Gastrocnemius medialis (tissue), 4 donors: ENCODE results near the gene PCSK5. TPM values are rescaled to one million over a fixed set of nuclear protein-coding genes. Genes with fewer than 3 reads are reported as not detected.
"Not testable (repeated sequence)": the region's sequence is repeated elsewhere in the genome, so short reads cannot be mapped to it uniquely, and the experiment has no call there.

Source experiments
- ATAC-seq, 2 donors: fragments of 150-250 bp; one replicate each; pipeline ENCODE4 v1.9.1; 2016
- DNase-seq, 2 donors: peaks; one replicate each; pipeline ENCODE4 v3.0.0-alpha.2; 2019
- H3K27ac ChIP-seq, 4 donors: fragments of 200-600 bp; sonication (generic); 1 replicate in 1 of 4; 2 replicates in 3 of 4; pipeline ENCODE4 v1.5.1; 2016 to 2018; ENCODE audit warnings: mild to moderate bottlenecking in 2 of 4, moderate library complexity in 1 of 4
- H3K27me3 ChIP-seq, 3 donors: fragments of 200-600 bp; sonication (generic) in 2 of 3; 1 replicate in 1 of 3; 2 replicates in 2 of 3; pipeline versions ENCODE4 v1.5.1 to v1.6.0; 2016 to 2019; ENCODE audit warnings: mild to moderate bottlenecking in 1 of 3, moderate library complexity in 1 of 3
- H3K36me3 ChIP-seq, 2 donors: fragments of 200-600 bp; sonication (generic) in 1 of 2; one replicate each; pipeline ENCODE4 v1.5.1; 2017 to 2018
- H3K4me1 ChIP-seq, 2 donors: fragments of 200-600 bp; sonication (generic) in 1 of 2; one replicate each; pipeline ENCODE4 v1.5.1; 2016 to 2017; ENCODE audit warnings: mild to moderate bottlenecking in 2 of 2
- H3K4me3 ChIP-seq, 4 donors: fragments of 200-600 bp; sonication (generic) in 3 of 4; 1 replicate in 1 of 4; 2 replicates in 3 of 4; pipeline ENCODE4 v1.5.1; 2016 to 2019; ENCODE audit warnings: mild to moderate bottlenecking in 2 of 4
- H3K9me3 ChIP-seq, 3 donors: fragments of 200-600 bp; sonication (generic) in 2 of 3; 1 replicate in 1 of 3; 2 replicates in 2 of 3; pipeline ENCODE4 v1.5.1; 2016 to 2019
- CTCF ChIP-seq, 5 experiments: fragments of 450-650 bp in 3 of 5; fragments of 200-600 bp in 2 of 5; sonication (generic) in 2 of 5; IDR thresholded peaks in 4 of 5; conservative IDR thresholded peaks in 1 of 5; 1 replicate in 4 of 5; 2 replicates in 1 of 5; pipeline ENCODE4 v1.5.1; 2016 to 2019; ENCODE audit warnings: antibody characterized with exemption in 5 of 5, mild to moderate bottlenecking in 3 of 5, moderate library complexity in 3 of 5
- POLR2A ChIP-seq, 2 donors: fragments of 450-650 bp; IDR thresholded peaks; one replicate each; pipeline ENCODE4 v1.6.1; 2017; ENCODE audit warnings: antibody characterized with exemption in 2 of 2, mild to moderate bottlenecking in 2 of 2, moderate library complexity in 2 of 2
- in situ Hi-C, 4 donors: fragments of 200-750 bp; cut with MboI; loops; one replicate each; pipeline versions ENCODE4 v1.15.0 to v1.8.0; 2017; ENCODE audit warnings: low sequenced_read_pairs in 4 of 4
- intact Hi-C: fragments of 100-400 bp; cut with DNase I; formaldehyde crosslinking; loops from one replicate; pipeline ENCODE4 v1.15.1; 2023; ENCODE audit warnings: low total_unique reads
- total RNA-seq, 4 donors: library from RNA; depleted of rRNA; stranded (reverse); fragments of >200 nt; gene quantifications; one replicate each; pipeline versions ENCODE4 v1.1.0 to v1.2.3, GENCODE V29; 2016

PCSK5 gene
- total RNA-seq, 4 donors from 2014 or later: 1.3 to 8.3 (median 3.2) TPM

GRCh38 chr9:76297721-76298239, 407.3 kb downstream of the PCSK5 start:
- Histone ChIP-seq H3K27ac (no peak overlapping the region), H3K9me3 (no peaks in the 10 kb centered on the region), H3K36me3 (no peaks in the 10 kb centered on the region), H3K27me3 (no peaks in the 10 kb centered on the region), H3K4me1 (no peaks in the 10 kb centered on the region), H3K4me3 (no peak overlapping the region)
- in situ Hi-C loops (no loop called here), intact Hi-C loops (no loop called here)
- peak; percentile 4 to 23 for DNase-seq
- peak; percentile 36 to 64 for ATAC-seq
- TF ChIP-seq CTCF (IDR thresholded peaks at IDR 0.05 in 4 of 5, conservative IDR thresholded peaks at IDR 0.05 in 1 of 5) (no peak), POLR2A (IDR thresholded peaks at IDR 0.05) (no peak)

- no peaks in the 10 kb centered on the region for H3K4me1 ChIP-seq
- in situ Hi-C loops (no loop called here), intact Hi-C loops (no loop called here)
- H3K27ac ChIP-seq: no peak overlapping the region
- no peaks in the 10 kb centered on the region for H3K27me3 ChIP-seq
- H3K36me3 ChIP-seq: no peaks in the 10 kb centered on the region
- no peak for DNase-seq
- no peak for ATAC-seq
- H3K9me3 ChIP-seq: no peaks in the 10 kb centered on the region
- no peak overlapping the region for H3K4me3 ChIP-seq
- no peak for TF ChIP-seq CTCF (IDR thresholded peaks at IDR 0.05 in 4 of 5, conservative IDR thresholded peaks at IDR 0.05 in 1 of 5)
- TF ChIP-seq POLR2A (IDR thresholded peaks at IDR 0.05): no peak
Measured at GRCh38 chr9:76298521-76299144, 408.2 kb downstream of the PCSK5 start.

- Histone ChIP-seq H3K4me3 (no peak overlapping the region), H3K27ac (no peak overlapping the region), H3K36me3 (no peaks in the 10 kb centered on the region), H3K27me3 (no peaks in the 10 kb centered on the region), H3K4me1 (no peaks in the 10 kb centered on the region), H3K9me3 (no peaks in the 10 kb centered on the region)
- intact Hi-C loops: loop anchor here (5.0 to 10.0 kb wide), 4 partner anchors 218 to 1108 kb away; no protein-coding TSS in a partner anchor
- no peak for TF ChIP-seq CTCF (IDR thresholded peaks at IDR 0.05 in 4 of 5, conservative IDR thresholded peaks at IDR 0.05 in 1 of 5)
- TF ChIP-seq POLR2A (IDR thresholded peaks at IDR 0.05): no peak
- DNase-seq: no peak
- in situ Hi-C loops: loop anchor here in 2 of 4 donors (10.0 to 25.0 kb wide), 2 partner anchors 1108 to 1115 kb away; no protein-coding TSS in a partner anchor
- ATAC-seq: no peak
Measured at GRCh38 chr9:76302543-76302942, 412.1 kb downstream of the PCSK5 start.

GRCh38 chr9:76302947-76303550, 412.6 kb downstream of the PCSK5 start:
- H3K4me1 ChIP-seq: no peaks in the 10 kb centered on the region
- intact Hi-C loops (loop anchor here (5.0 to 10.0 kb wide), 4 partner anchors 218 to 1108 kb away; no protein-coding TSS in a partner anchor), in situ Hi-C loops (loop anchor here in 2 of 4 donors (10.0 to 25.0 kb wide), 2 partner anchors 1108 to 1116 kb away; no protein-coding TSS in a partner anchor)
- TF ChIP-seq POLR2A (IDR thresholded peaks at IDR 0.05) (no peak), CTCF (IDR thresholded peaks at IDR 0.05 in 4 of 5, conservative IDR thresholded peaks at IDR 0.05 in 1 of 5) (peak; percentile 31 to 69 (median 59))
- no peaks in the 10 kb centered on the region for H3K27me3 ChIP-seq
- DNase-seq (no peak), ATAC-seq (no peak)
- H3K4me3 ChIP-seq: no peak overlapping the region
- H3K36me3 ChIP-seq: no peaks in the 10 kb centered on the region
- no peaks in the 10 kb centered on the region for H3K9me3 ChIP-seq
- H3K27ac ChIP-seq: no peak overlapping the region

GRCh38 chr9:76307047-76307446, 416.6 kb downstream of the PCSK5 start:
- not testable (repeated sequence) for H3K27ac ChIP-seq, H3K9me3 ChIP-seq, H3K27me3 ChIP-seq, DNase-seq, H3K4me3 ChIP-seq, H3K4me1 ChIP-seq, H3K36me3 ChIP-seq, ATAC-seq
- in situ Hi-C loops (loop anchor here in 2 of 4 donors (10.0 to 25.0 kb wide), 2 partner anchors 1112 to 1120 kb away; no protein-coding TSS in a partner anchor), intact Hi-C loops (loop anchor here (10.0 kb wide), 3 partner anchors 222 to 1112 kb away; no protein-coding TSS in a partner anchor)
